Measurements from ENCODE around the gene C19orf12. TPM values are rescaled to one million over a fixed set of nuclear protein-coding genes. Genes with fewer than 3 reads are reported as not detected.

C19orf12 gene
- total and polyA plus RNA-seq, 2 experiments from 2014 or later: 11.4 to 17.2 TPM

DNA sequence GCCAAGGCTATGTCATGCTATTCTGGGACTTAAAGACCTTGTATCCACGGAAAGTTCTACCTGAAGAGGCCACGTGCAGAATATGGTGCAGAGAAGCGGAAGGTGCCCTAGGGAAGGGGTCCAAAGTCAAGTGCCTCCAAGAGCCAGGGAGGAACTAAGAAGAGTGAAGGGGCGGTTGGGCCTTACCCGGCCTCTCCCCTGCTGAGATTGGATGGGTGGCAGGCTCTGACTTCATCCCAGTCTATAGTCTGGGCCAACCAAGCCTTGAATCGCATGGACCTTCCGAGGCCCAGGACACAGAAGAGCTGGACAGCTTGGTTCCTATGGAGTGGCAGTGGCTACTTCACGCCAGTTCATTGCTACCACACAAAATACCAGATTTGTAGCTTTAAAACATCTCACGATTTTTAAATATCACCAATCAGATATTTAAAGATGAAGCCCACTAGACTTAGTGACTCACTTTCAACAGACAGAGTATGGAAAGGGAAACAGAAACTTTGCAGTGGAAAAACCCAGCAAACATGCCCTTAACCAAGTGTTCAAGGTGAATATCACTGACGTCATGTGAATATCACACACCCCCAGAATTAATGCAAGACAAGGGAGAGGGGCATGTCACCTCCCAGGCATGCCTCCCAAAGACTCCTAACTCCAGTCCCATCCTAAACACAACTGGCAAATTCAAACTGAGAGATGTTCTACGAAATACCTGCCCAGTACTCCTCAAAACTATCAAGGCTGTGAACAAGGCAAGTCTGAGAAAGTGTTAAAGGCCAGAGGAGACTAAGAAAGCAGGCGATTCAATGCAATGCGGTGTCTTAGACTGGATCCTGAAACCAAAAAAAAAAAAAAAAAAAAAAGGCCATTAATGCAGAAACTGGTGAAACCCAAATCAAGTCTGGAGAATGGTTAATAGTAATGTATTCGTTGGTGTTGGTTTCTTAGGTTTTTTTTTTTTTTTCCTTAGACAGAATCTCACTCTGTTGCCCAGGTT is 10.2 kb downstream of the C19orf12 start:
- H3F3A ChIP-seq (replicated peaks; ENCODE audit: low read depth): no peaks in the 10 kb centered on the region
- Mint-ChIP-seq H3K4me1 (no peaks in the 10 kb centered on the region), H3K4me3 (no peak overlapping the region), H3K27me3 (ENCODE audit: insufficient read depth, low read depth, poor library complexity) (peaks cover 3% of the 10 kb centered on the region), H3K9me3 (no peaks in the 10 kb centered on the region), H3K27ac (0 out of 2 replicates have a peak overlapping the region, but pooled peaks have one; percentile 45), H3K36me3 (ENCODE audit: low read depth) (no peaks in the 10 kb centered on the region)
- TF ChIP-seq CREB1 (CRISPR knock-in tag; IDR thresholded peaks at IDR 0.05; ENCODE audit: low read depth): no peak
- no peak for TF ChIP-seq ZNF331 (CRISPR knock-in tag; IDR thresholded peaks at IDR 0.05; ENCODE audit: low read depth)
- TF ChIP-seq, protein P1, sequence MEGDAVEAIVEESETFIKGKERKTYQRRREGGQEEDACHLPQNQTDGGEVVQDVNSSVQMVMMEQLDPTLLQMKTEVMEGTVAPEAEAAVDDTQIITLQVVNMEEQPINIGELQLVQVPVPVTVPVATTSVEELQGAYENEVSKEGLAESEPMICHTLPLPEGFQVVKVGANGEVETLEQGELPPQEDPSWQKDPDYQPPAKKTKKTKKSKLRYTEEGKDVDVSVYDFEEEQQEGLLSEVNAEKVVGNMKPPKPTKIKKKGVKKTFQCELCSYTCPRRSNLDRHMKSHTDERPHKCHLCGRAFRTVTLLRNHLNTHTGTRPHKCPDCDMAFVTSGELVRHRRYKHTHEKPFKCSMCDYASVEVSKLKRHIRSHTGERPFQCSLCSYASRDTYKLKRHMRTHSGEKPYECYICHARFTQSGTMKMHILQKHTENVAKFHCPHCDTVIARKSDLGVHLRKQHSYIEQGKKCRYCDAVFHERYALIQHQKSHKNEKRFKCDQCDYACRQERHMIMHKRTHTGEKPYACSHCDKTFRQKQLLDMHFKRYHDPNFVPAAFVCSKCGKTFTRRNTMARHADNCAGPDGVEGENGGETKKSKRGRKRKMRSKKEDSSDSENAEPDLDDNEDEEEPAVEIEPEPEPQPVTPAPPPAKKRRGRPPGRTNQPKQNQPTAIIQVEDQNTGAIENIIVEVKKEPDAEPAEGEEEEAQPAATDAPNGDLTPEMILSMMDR (conservative IDR thresholded peaks at IDR 0.05; ENCODE audit: low read depth in 2 of 2): no peak
- TF ChIP-seq EZH2 (IDR thresholded peaks at IDR 0.05; ENCODE audit: low read depth, unreplicated experiment): no peak
- TF ChIP-seq, protein P2, sequence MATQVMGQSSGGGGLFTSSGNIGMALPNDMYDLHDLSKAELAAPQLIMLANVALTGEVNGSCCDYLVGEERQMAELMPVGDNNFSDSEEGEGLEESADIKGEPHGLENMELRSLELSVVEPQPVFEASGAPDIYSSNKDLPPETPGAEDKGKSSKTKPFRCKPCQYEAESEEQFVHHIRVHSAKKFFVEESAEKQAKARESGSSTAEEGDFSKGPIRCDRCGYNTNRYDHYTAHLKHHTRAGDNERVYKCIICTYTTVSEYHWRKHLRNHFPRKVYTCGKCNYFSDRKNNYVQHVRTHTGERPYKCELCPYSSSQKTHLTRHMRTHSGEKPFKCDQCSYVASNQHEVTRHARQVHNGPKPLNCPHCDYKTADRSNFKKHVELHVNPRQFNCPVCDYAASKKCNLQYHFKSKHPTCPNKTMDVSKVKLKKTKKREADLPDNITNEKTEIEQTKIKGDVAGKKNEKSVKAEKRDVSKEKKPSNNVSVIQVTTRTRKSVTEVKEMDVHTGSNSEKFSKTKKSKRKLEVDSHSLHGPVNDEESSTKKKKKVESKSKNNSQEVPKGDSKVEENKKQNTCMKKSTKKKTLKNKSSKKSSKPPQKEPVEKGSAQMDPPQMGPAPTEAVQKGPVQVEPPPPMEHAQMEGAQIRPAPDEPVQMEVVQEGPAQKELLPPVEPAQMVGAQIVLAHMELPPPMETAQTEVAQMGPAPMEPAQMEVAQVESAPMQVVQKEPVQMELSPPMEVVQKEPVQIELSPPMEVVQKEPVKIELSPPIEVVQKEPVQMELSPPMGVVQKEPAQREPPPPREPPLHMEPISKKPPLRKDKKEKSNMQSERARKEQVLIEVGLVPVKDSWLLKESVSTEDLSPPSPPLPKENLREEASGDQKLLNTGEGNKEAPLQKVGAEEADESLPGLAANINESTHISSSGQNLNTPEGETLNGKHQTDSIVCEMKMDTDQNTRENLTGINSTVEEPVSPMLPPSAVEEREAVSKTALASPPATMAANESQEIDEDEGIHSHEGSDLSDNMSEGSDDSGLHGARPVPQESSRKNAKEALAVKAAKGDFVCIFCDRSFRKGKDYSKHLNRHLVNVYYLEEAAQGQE (IDR thresholded peaks at IDR 0.05; ENCODE audit: unreplicated experiment): no peak
- TF ChIP-seq NANOG (IDR thresholded peaks at IDR 0.05; ENCODE audit: borderline replicate concordance): no peak
- TF ChIP-seq POLR2AphosphoS5 (IDR thresholded peaks at IDR 0.05; ENCODE audit: low read depth): no peak
- no peak overlapping the region for H3K4me3 ChIP-seq
- H3K36me3 ChIP-seq (ENCODE audit: insufficient read depth): no peaks in the 10 kb centered on the region
- H2AFZ ChIP-seq: no peak overlapping the region
- no peaks in the 10 kb centered on the region for H3K4me1 ChIP-seq (ENCODE audit: insufficient read depth)
- no peak overlapping the region for H3K4me2 ChIP-seq
- H3K79me2 ChIP-seq (replicated peaks; ENCODE audit: insufficient read depth): no peaks in the 10 kb centered on the region
- no peaks in the 10 kb centered on the region for H3K9me2 ChIP-seq (ENCODE audit: insufficient read depth)
- ATAC-seq: no peak
- no peaks in the 10 kb centered on the region for H4K20me1 ChIP-seq (replicated peaks; ENCODE audit: insufficient read depth)
- no peak overlapping the region for H3K27ac ChIP-seq (ENCODE audit: low read depth)
- no peaks in the 10 kb centered on the region for H3K27me3 ChIP-seq (ENCODE audit: insufficient read depth)
- no peak for DNase-seq (ENCODE audit: low spot score)

DNA sequence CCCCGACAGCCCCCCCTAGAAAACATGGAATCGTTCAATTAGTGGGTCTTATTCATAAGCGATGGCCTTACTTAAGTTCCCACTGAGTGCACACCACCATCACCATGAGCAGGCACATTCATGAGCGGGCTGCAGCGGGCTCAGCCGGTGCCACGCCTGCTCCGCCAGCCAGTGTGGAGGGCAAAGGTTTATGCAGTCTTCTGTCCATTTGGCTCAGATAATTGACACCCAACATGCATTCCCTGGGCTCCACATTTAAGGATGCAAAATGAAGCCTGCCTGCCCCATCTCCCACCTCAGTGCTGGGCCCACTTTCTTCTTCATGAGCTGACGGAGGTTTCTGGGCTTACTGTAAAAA is 12.1 kb downstream of the C19orf12 start:
- peaks cover 4% of the 10 kb centered on the region for H3K27me3 Mint-ChIP-seq (ENCODE audit: insufficient read depth, low read depth, poor library complexity)
- no peaks in the 10 kb centered on the region for H3K4me1 Mint-ChIP-seq
- no peak overlapping the region for H3K27ac Mint-ChIP-seq
- TF ChIP-seq EZH2 (IDR thresholded peaks at IDR 0.05; ENCODE audit: low read depth, unreplicated experiment) (no peak), STAT1 (IDR thresholded peaks at IDR 0.05; ENCODE audit: unreplicated experiment) (no peak)
- TF ChIP-seq, protein P1 (conservative IDR thresholded peaks at IDR 0.05; ENCODE audit: low read depth in 2 of 2): no peak

More for the DNA sequence above, 12.1 kb downstream of the C19orf12 start:
- no peak overlapping the region for H3K27ac ChIP-seq (ENCODE audit: low read depth)
- no peaks in the 10 kb centered on the region for H3K79me2 ChIP-seq (replicated peaks; ENCODE audit: insufficient read depth)
- H3K36me3 ChIP-seq (ENCODE audit: insufficient read depth): no peaks in the 10 kb centered on the region
- no peaks in the 10 kb centered on the region for H3K27me3 ChIP-seq (ENCODE audit: insufficient read depth)
- Mint-ChIP-seq H3K36me3 (ENCODE audit: low read depth) (no peaks in the 10 kb centered on the region), H3K4me3 (no peak overlapping the region), H3K9me3 (peaks cover 2% of the 10 kb centered on the region; the same call in 1 of the 3 replicates)
- H3K4me2 ChIP-seq: no peak overlapping the region
- H3K9me2 ChIP-seq (ENCODE audit: insufficient read depth): no peaks in the 10 kb centered on the region
- no peak overlapping the region for H3K4me3 ChIP-seq
- no peak for ATAC-seq
- DNase-seq (ENCODE audit: low spot score): no peak
- H2AFZ ChIP-seq: no peak overlapping the region
- H4K20me1 ChIP-seq (replicated peaks; ENCODE audit: insufficient read depth): no peaks in the 10 kb centered on the region
- no peaks in the 10 kb centered on the region for H3F3A ChIP-seq (replicated peaks; ENCODE audit: low read depth)
- H3K4me1 ChIP-seq (ENCODE audit: insufficient read depth): no peaks in the 10 kb centered on the region
